ENCODE data around the gene TRIM75. TPM values are rescaled to one million over a fixed set of nuclear protein-coding genes. Genes with fewer than 3 reads are reported as not detected.

The TRIM75 gene
- total RNA-seq, result not detected in 2 replicates

DNA sequence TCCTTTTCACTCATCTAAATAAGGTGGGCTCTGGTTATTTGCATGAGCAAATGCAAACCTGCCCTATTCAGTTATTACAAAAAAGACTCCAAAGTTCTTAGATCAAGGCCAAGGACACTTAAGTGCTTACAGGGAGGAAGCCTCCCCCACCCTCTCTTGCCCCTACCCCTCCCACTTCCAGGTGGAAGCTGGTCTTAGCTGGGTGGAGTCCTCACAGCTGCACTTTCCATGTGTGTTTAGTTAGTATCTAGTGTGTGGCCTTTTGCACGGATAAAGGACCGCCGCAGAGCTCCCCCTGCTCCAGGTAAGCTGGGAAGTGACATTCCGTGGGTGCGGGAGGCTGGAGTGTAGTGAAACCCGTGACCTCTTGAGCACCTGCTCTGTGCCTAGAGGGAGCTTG is at the start of gene TRIM75:
TRIM75 (plus strand) TSS at position 222 of the 400 bp plus-strand sequence. CDS start 5,282 bp downstream, outside the sequence.

DNA sequence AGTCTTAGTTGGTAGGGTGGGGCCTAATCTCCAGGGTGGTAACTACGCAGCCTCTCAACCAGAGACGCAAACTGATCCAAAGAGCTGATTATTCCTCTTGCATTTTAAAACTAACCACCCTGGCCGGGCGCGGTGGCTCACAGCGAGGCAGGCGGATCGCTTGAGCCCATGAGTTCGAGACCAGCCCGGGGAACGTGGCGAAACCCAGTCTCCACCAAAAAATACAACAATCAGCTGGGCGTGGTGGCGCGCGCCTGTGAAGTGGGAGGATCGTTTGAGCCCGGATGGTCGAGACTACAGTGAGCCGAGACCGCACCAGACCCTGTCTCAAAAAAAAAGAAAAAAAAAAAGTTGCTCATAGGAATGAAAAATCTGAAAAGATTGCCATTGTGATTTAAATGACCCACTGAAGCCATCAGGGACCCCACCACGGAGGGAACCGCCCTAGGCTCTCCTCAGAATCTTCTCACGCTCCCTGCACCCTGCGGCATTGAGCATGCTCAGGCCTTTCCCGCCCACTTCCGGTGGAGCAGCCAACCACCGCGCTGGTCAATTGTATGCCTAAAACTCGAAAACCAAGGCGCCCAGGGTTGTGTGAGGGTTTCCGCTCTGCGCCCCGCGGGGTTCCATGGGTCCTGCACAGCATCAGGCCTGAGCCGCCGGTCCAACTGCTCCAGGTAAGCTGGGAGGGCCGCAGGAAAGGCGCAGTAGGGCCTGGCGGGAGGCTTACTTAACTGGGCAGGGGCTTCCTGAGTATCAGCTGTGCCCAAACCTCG is 22.0 kb upstream of the TRIM75 start, which contains the start of gene TRIM60:
TRIM60 (plus strand) TSS at position 564 of the 776 bp plus-strand sequence. CDS start 8,074 bp downstream, outside the sequence.

Other genes with a start within 250 kb of the TRIM75 start
- gene APELA, start 176.7 kb upstream of the TRIM75 start, total RNA-seq, result not detected in 2 replicates
- 0.19 TPM in 1 of 2 replicates, not detected in the other for gene TRIM61, start 76.2 kb upstream of the TRIM75 start, total RNA-seq
- gene TRIM60, start 21.9 kb upstream of the TRIM75 start, total RNA-seq, result not detected in 2 replicates
- gene TMEM192, start 59.0 kb downstream of the TRIM75 start, total RNA-seq, result 3.8 and 5.6 TPM in 2 replicates
- gene KLHL2, start 153.7 kb downstream of the TRIM75 start, total RNA-seq, result 29.4 and 34.4 TPM in 2 replicates